Smooth muscle cell (in vitro differentiated cells): ENCODE data around the gene SSC4D. TPM values are rescaled to one million over a fixed set of nuclear protein-coding genes. Genes with fewer than 3 reads are reported as not detected.

Source experiments
- DNase-seq: peaks from one replicate; lab custom pipeline; 2025; ENCODE audit not compliant: unreplicated experiment; lab: John Stamatoyannopoulos, UW
- H2AFZ ChIP-seq: fragments of 200-600 bp; sonication (generic); 2 replicates; pipeline ENCODE4 v1.6.0; 2016; ENCODE audit warnings: antibody characterized with exemption, low read depth, mild to moderate bottlenecking
- H3F3A ChIP-seq: fragments of 200-600 bp; sonication (generic); 2 replicates; pipeline ENCODE4 v1.6.0; 2017; ENCODE audit warnings: antibody characterized with exemption, low read depth
- H3K27ac ChIP-seq: fragments of 200-600 bp; sonication (generic); 2 replicates; pipeline ENCODE4 v1.5.1; 2016; ENCODE audit warnings: low read depth, mild to moderate bottlenecking
- H3K27me3 ChIP-seq: fragments of 200-600 bp; sonication (generic); 2 replicates; pipeline ENCODE4 v1.6.1; 2016; ENCODE audit warnings: low read depth, mild to moderate bottlenecking
- H3K36me3 ChIP-seq: fragments of 200-600 bp; sonication (generic); 2 replicates; pipeline ENCODE4 v1.5.1; 2016; ENCODE audit warnings: low read depth
- H3K4me1 ChIP-seq: fragments of 200-600 bp; sonication (generic); 2 replicates; pipeline ENCODE4 v1.5.1; 2016; ENCODE audit warnings: low read depth
- H3K4me2 ChIP-seq: fragments of 200-600 bp; sonication (generic); 2 replicates; pipeline ENCODE4 v1.6.0; 2016; ENCODE audit warnings: mild to moderate bottlenecking
- H3K4me3 ChIP-seq: fragments of 200-600 bp; sonication (generic); 2 replicates; pipeline ENCODE4 v1.5.1; 2016; ENCODE audit warnings: mild to moderate bottlenecking
- H3K79me2 ChIP-seq: fragments of 200-600 bp; sonication (generic); 2 replicates; pipeline ENCODE4 v1.6.0; 2016; ENCODE audit warnings: low read depth, mild to moderate bottlenecking
- H3K9ac ChIP-seq: fragments of 200-600 bp; sonication (generic); 2 replicates; pipeline ENCODE4 v1.6.0; 2016; ENCODE audit warnings: low read depth
- H3K9me3 ChIP-seq: fragments of 200-600 bp; sonication (generic); replicated peaks from 2 replicates; pipeline ENCODE4 v1.5.1; 2016; ENCODE audit warnings: low read depth
- H4K20me1 ChIP-seq: fragments of 200-600 bp; sonication (generic); 2 replicates; pipeline ENCODE4 v1.6.0; 2016; ENCODE audit warnings: low read depth
- CTCF ChIP-seq: fragments of 200-600 bp; sonication (generic); IDR thresholded peaks from 2 replicates; pipeline ENCODE4 v1.5.1; 2017; ENCODE audit warnings: borderline replicate concordance, mild to moderate bottlenecking, antibody characterized with exemption; ENCODE audit not compliant: insufficient read depth, poor library complexity, severe bottlenecking
- WGBS: methylation state at CpG from one replicate; pipeline ENCODE4 v1.1.7; 2016; ENCODE audit warnings: low lambda C conversion rate; 5-methylcytosine and 5-hydroxymethylcytosine counted together
- polyA plus RNA-seq: library from polyadenylated mRNA; unstranded; fragments of >200 nt; fragmentation: Nextera tagmentation; extraction: Ambion mirVana; gene quantifications from 2 replicates; pipeline ENCODE4 v1.2.1, GENCODE V29; 2016
- total RNA-seq: library from RNA; depleted of rRNA; stranded (reverse); fragments of >200 nt; gene quantifications from 2 replicates; pipeline ENCODE4 v1.2.3, GENCODE V29; 2014

The SSC4D gene
- total and polyA plus RNA-seq, 2 experiments from 2014 or later = 2.2 to 2.3 TPM

- Histone ChIP-seq H3K79me2 (peaks cover 99% of the 10 kb centered on the region), H3K4me1 (no peaks in the 10 kb centered on the region), H3K9ac (no peak overlapping the region), H3K27me3 (no peaks in the 10 kb centered on the region), H3K27ac (no peak overlapping the region), H2AFZ (no peak overlapping the region), H3K4me3 (no peak overlapping the region), H3K36me3 (peaks cover 6% of the 10 kb centered on the region), H3K9me3 (no peaks in the 10 kb centered on the region), H4K20me1 (peaks cover 99% of the 10 kb centered on the region), H3F3A (peaks cover 11% of the 10 kb centered on the region), H3K4me2 (no peak overlapping the region)
- DNase-seq = no peak
- 95% methylated on average over 6 of the region's 6 CpGs for WGBS
- TF ChIP-seq CTCF = no peak
These were observed 63.4 kb downstream of the SSC4D start for GRCh38 chr7:76346097-76346496.

GRCh38 chr7:76343931-76344321 lies 65.6 kb downstream of the SSC4D start:
- Histone ChIP-seq H3K9ac (no peak overlapping the region), H3K4me1 (no peaks in the 10 kb centered on the region), H3K79me2 (peaks cover 99% of the 10 kb centered on the region), H3K4me3 (no peak overlapping the region), H3K4me2 (no peak overlapping the region), H3K27me3 (no peaks in the 10 kb centered on the region), H4K20me1 (peaks cover 99% of the 10 kb centered on the region), H3F3A (peaks cover 6% of the 10 kb centered on the region), H3K9me3 (no peaks in the 10 kb centered on the region), H3K27ac (peak overlapping the region; percentile 15), H2AFZ (no peak overlapping the region), H3K36me3 (peaks cover 6% of the 10 kb centered on the region)
- TF ChIP-seq CTCF = no peak
- WGBS = 96% methylated on average over 6 of the region's 6 CpGs
- DNase-seq = no peak

- H3K4me1 ChIP-seq = no peaks in the 10 kb centered on the region
- H3K9ac ChIP-seq = no peak overlapping the region
- no peak for TF ChIP-seq CTCF
- peaks cover 99% of the 10 kb centered on the region for H4K20me1 ChIP-seq
- H3K36me3 ChIP-seq = peaks cover 6% of the 10 kb centered on the region
- peaks cover 99% of the 10 kb centered on the region for H3K79me2 ChIP-seq
- H3K9me3 ChIP-seq = no peaks in the 10 kb centered on the region
- H3K27ac ChIP-seq = peak overlapping the region; percentile 15
- no peaks in the 10 kb centered on the region for H3K27me3 ChIP-seq
- no peak overlapping the region for H3K4me3 ChIP-seq
- no peak overlapping the region for H2AFZ ChIP-seq
- DNase-seq = no peak
- peaks cover 6% of the 10 kb centered on the region for H3F3A ChIP-seq
- no peak overlapping the region for H3K4me2 ChIP-seq
- 96% methylated on average over 6 of the region's 6 CpGs for WGBS
These were observed 66.1 kb downstream of the SSC4D start for GRCh38 chr7:76343294-76343930.

- H3K36me3 ChIP-seq = peaks cover 6% of the 10 kb centered on the region
- H3K4me3 ChIP-seq = no peak overlapping the region
- TF ChIP-seq CTCF = no peak
- peaks cover 99% of the 10 kb centered on the region for H3K79me2 ChIP-seq
- peaks cover 6% of the 10 kb centered on the region for H3F3A ChIP-seq
- no peak overlapping the region for H3K27ac ChIP-seq
- H2AFZ ChIP-seq = no peak overlapping the region
- no peaks in the 10 kb centered on the region for H3K9me3 ChIP-seq
- no peak for DNase-seq
- no peak overlapping the region for H3K4me2 ChIP-seq
- no peaks in the 10 kb centered on the region for H3K4me1 ChIP-seq
- H3K9ac ChIP-seq = no peak overlapping the region
- peaks cover 99% of the 10 kb centered on the region for H4K20me1 ChIP-seq
- no peaks in the 10 kb centered on the region for H3K27me3 ChIP-seq
- 89% methylated on average over 5 of the region's 5 CpGs for whole genome bisulfite sequencing
These were observed 67.3 kb downstream of the SSC4D start for GRCh38 chr7:76342222-76342621.
